Body of pancreas (tissue), 4 donors: ENCODE results near the gene KIF18B.

Source experiments
- CTCF ChIP-seq, 7 experiments: fragments of 450-650 bp in 4 of 7; fragments of 200-600 bp in 3 of 7; sonication (generic) in 3 of 7; IDR thresholded peaks; one replicate each; pipeline ENCODE4 v1.5.1; 2016 to 2019; ENCODE audit warnings: antibody characterized with exemption in 7 of 7
- POLR2A ChIP-seq, 3 donors: fragments of 450-650 bp; IDR thresholded peaks; one replicate each; pipeline ENCODE4 v1.6.1; 2016; ENCODE audit warnings: antibody characterized with exemption in 3 of 3, mild to moderate bottlenecking in 2 of 3

DNA sequence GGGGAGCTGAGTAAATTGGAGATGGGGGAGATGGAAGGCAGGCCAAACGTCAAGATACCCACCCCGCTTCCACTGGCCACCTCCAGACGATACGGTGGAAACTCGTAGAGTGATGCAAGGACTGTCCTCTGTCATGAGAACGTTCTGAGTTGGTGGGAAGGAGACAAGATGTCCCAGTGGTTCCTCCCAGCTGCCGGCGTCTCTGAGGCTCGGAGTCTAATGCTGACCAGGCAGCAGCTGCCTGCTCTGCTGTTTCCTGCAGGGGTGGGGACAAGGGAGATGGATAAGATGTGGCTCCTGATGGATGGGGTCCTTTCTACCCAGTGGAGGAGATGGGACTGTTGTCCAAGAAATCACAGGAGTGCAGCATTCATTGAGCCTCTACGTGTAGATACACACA lies 48.7 kb upstream of the KIF18B start:
- no peak for TF ChIP-seq CTCF (IDR thresholded peaks at IDR 0.05)
- TF ChIP-seq POLR2A (IDR thresholded peaks at IDR 0.05) = no peak
